Lower lobe of right lung (tissue), 2 donors: ENCODE data around the gene XPO6. TPM values are rescaled to one million over a fixed set of nuclear protein-coding genes. Genes with fewer than 3 reads are reported as not detected.

ENCODE experiments used
- ATAC-seq, 2 donors: fragments of 200-7000 bp; cut with Tn5 transposase; one replicate each; pipeline ENCODE4 v1.9.1; 2020 to 2022; ENCODE audit warnings: mild to moderate bottlenecking in 2 of 2, moderate library complexity in 2 of 2
- DNase-seq: peaks from one replicate; pipeline ENCODE4 v3.0.0-alpha.2; 2020
- H3K27ac ChIP-seq: fragments of 200-600 bp; one replicate; pipeline ENCODE4 v1.8.0; 2022
- H3K27me3 ChIP-seq: fragments of 200-600 bp; one replicate; pipeline ENCODE4 v1.8.0; 2022; ENCODE audit warnings: low read depth
- H3K36me3 ChIP-seq: fragments of 200-600 bp; one replicate; pipeline ENCODE4 v1.8.0; 2022; ENCODE audit warnings: mild to moderate bottlenecking
- H3K4me1 ChIP-seq: fragments of 200-600 bp; one replicate; pipeline ENCODE4 v1.8.0; 2022
- H3K4me3 ChIP-seq: fragments of 200-600 bp; one replicate; pipeline ENCODE4 v1.8.0; 2022; ENCODE audit warnings: mild to moderate bottlenecking
- H3K9me3 ChIP-seq: fragments of 200-600 bp; one replicate; pipeline ENCODE4 v1.8.0; 2022
- CTCF ChIP-seq: fragments of 200-600 bp; IDR thresholded peaks from one replicate; pipeline ENCODE4 v1.8.0; 2022; ENCODE audit warnings: antibody characterized with exemption, mild to moderate bottlenecking
- intact Hi-C: fragments of 100-400 bp; cut with DNase I; formaldehyde crosslinking; loops from one replicate; pipeline ENCODE4 v1.11.0; 2022
- total RNA-seq: library from RNA; stranded (reverse); fragmentation: NEBNext Ultra II Directional; extraction: Animal tissue kit (Norgen Biotek cat#: 25700); gene quantifications from one replicate; pipeline ENCODE4 v1.2.1, GENCODE V29; 2021
- donor health status: DM: no; HTN: yes; CAD: no; lungs with severe emphysema.

XPO6 gene
- total RNA-seq, 1 donor from 2014 or later, result 106 TPM

GRCh38 chr16:28058839-28059589 lies 152.8 kb downstream of the XPO6 start:
- Histone ChIP-seq H3K27ac (no peak overlapping the region), H3K4me1 (no peaks in the 10 kb centered on the region), H3K36me3 (no peaks in the 10 kb centered on the region), H3K27me3 (peaks cover 50% of the 10 kb centered on the region), H3K9me3 (no peaks in the 10 kb centered on the region), H3K4me3 (no peak overlapping the region)
- ATAC-seq (no peak), DNase-seq (no peak)
- intact Hi-C loops, result no loop called here
- TF ChIP-seq CTCF, result no peak

- no peak for TF ChIP-seq CTCF
- DNase-seq (no peak), ATAC-seq (no peak)
- H3K36me3 ChIP-seq, result no peaks in the 10 kb centered on the region
- H3K4me1 ChIP-seq, result no peaks in the 10 kb centered on the region
- no peak overlapping the region for H3K27ac ChIP-seq
- peaks cover 52% of the 10 kb centered on the region for H3K27me3 ChIP-seq
- no peaks in the 10 kb centered on the region for H3K9me3 ChIP-seq
- no peak overlapping the region for H3K4me3 ChIP-seq
- intact Hi-C loops, result no loop called here
Measured at GRCh38 chr16:28057949-28058348, 153.8 kb downstream of the XPO6 start.

- no peak for DNase-seq
- H3K4me1 ChIP-seq, result no peaks in the 10 kb centered on the region
- H3K9me3 ChIP-seq, result peaks cover 6% of the 10 kb centered on the region
- intact Hi-C loops, result no loop called here
- no peak for ATAC-seq
- no peaks in the 10 kb centered on the region for H3K36me3 ChIP-seq
- TF ChIP-seq CTCF, result no peak
- H3K27me3 ChIP-seq, result peaks cover 34% of the 10 kb centered on the region
- no peak overlapping the region for H3K4me3 ChIP-seq
- H3K27ac ChIP-seq, result no peak overlapping the region
Measured at GRCh38 chr16:28053461-28053860, 158.3 kb downstream of the XPO6 start.

GRCh38 chr16:28052274-28053128 lies 159.3 kb downstream of the XPO6 start:
- no peak for TF ChIP-seq CTCF
- Histone ChIP-seq H3K4me1 (no peaks in the 10 kb centered on the region), H3K27ac (no peak overlapping the region), H3K27me3 (peaks cover 27% of the 10 kb centered on the region), H3K4me3 (no peak overlapping the region), H3K36me3 (no peaks in the 10 kb centered on the region), H3K9me3 (peaks cover 11% of the 10 kb centered on the region)
- ATAC-seq (peak in 1 of 2 donors; percentile 34), DNase-seq (no peak)
- intact Hi-C loops, result no loop called here

GRCh38 chr16:28051486-28051885 lies 160.3 kb downstream of the XPO6 start:
- Histone ChIP-seq H3K36me3 (no peaks in the 10 kb centered on the region), H3K4me1 (no peaks in the 10 kb centered on the region), H3K27me3 (peaks cover 22% of the 10 kb centered on the region), H3K27ac (no peak overlapping the region), H3K4me3 (no peak overlapping the region), H3K9me3 (peaks cover 11% of the 10 kb centered on the region)
- intact Hi-C loops, result no loop called here
- no peak for TF ChIP-seq CTCF
- DNase-seq (no peak), ATAC-seq (no peak)

Other genes with a start within 250 kb of the XPO6 start
- 0.30 TPM for gene GSG1L, start 148.3 kb downstream of the XPO6 start, total RNA-seq
- gene SBK1, start 80.6 kb upstream of the XPO6 start, total RNA-seq, result 2.4 TPM
- not detected for gene NPIPB6, start 151.5 kb upstream of the XPO6 start, total RNA-seq
- gene EIF3CL, start 191.9 kb upstream of the XPO6 start, total RNA-seq, result 17.5 TPM